Measurements from ENCODE around the gene CYP39A1. TPM values are rescaled to one million over a fixed set of nuclear protein-coding genes. Genes with fewer than 3 reads are reported as not detected.
A peak's percentile ranks its signal among the peaks of the same experiment; 100 is the strongest.

Gene CYP39A1
- total and polyA plus RNA-seq, 4 donors = 2.2 to 10.8 (median 5.5) TPM

GRCh38 chr6:46530896-46531295 lies 121.7 kb downstream of the CYP39A1 start:
- H3K27me3 ChIP-seq (ENCODE audit: control insufficient read depth, insufficient read depth, low read length) = no peaks in the 10 kb centered on the region
- H3K4me3 ChIP-seq (ENCODE audit: low read depth, low read length) = no peak overlapping the region
- H3K36me3 ChIP-seq (ENCODE audit: control insufficient read depth, insufficient read depth, low read length) = no peaks in the 10 kb centered on the region
- no peak overlapping the region for H3K27ac ChIP-seq (ENCODE audit: low read depth, low read length)
- no peak for DNase-seq (ENCODE audit: low read depth in 4 of 6, low spot score in 6 of 6)
- no peaks in the 10 kb centered on the region for H3K9me3 ChIP-seq (ENCODE audit: control insufficient read depth, insufficient read depth, low read length)
- no CpG with 5 or more reads among the region's 3 CpGs for WGBS (ENCODE audit: insufficient coverage)
- no peaks in the 10 kb centered on the region for H3K4me1 ChIP-seq (ENCODE audit: control insufficient read depth, insufficient read depth, low read length)

- H3K27me3 ChIP-seq (ENCODE audit: control insufficient read depth, insufficient read depth, low read length) = no peaks in the 10 kb centered on the region
- no peak overlapping the region for H3K27ac ChIP-seq (ENCODE audit: low read depth, low read length)
- no peaks in the 10 kb centered on the region for H3K9me3 ChIP-seq (ENCODE audit: control insufficient read depth, insufficient read depth, low read length)
- no peaks in the 10 kb centered on the region for H3K4me1 ChIP-seq (ENCODE audit: control insufficient read depth, insufficient read depth, low read length)
- no peaks in the 10 kb centered on the region for H3K36me3 ChIP-seq (ENCODE audit: control insufficient read depth, insufficient read depth, low read length)
- H3K4me3 ChIP-seq (ENCODE audit: low read depth, low read length) = no peak overlapping the region
- no peak for DNase-seq (ENCODE audit: low read depth in 4 of 6, low spot score in 6 of 6)
- WGBS (ENCODE audit: insufficient coverage) = 83% methylated on average over 1 of the region's 3 CpGs
Observed at GRCh38 chr6:46528961-46529750, 123.5 kb downstream of the CYP39A1 start.

- H3K27ac ChIP-seq (ENCODE audit: low read depth, low read length) = no peak overlapping the region
- DNase-seq (ENCODE audit: low read depth in 4 of 6, low spot score in 6 of 6) = no peak
- WGBS (ENCODE audit: insufficient coverage) = no CpG with 5 or more reads among the region's 2 CpGs
Observed at GRCh38 chr6:46526607-46527006, 126.0 kb downstream of the CYP39A1 start.

GRCh38 chr6:46525583-46525982 lies 127.0 kb downstream of the CYP39A1 start:
- Histone ChIP-seq H3K27ac (ENCODE audit: low read depth, low read length) (no peak overlapping the region), H3K27me3 (ENCODE audit: control insufficient read depth, insufficient read depth, low read length) (no peaks in the 10 kb centered on the region), H3K9me3 (ENCODE audit: control insufficient read depth, insufficient read depth, low read length) (no peaks in the 10 kb centered on the region), H3K36me3 (ENCODE audit: control insufficient read depth, insufficient read depth, low read length) (no peaks in the 10 kb centered on the region), H3K4me3 (ENCODE audit: low read depth, low read length) (no peak overlapping the region), H3K4me1 (ENCODE audit: control insufficient read depth, insufficient read depth, low read length) (no peaks in the 10 kb centered on the region)
- DNase-seq (ENCODE audit: low read depth in 4 of 6, low spot score in 6 of 6) = no peak

More at GRCh38 chr6:46526607-46527006, 126.0 kb downstream of the CYP39A1 start:
- H3K9me3 ChIP-seq (ENCODE audit: control insufficient read depth, insufficient read depth, low read length) = no peaks in the 10 kb centered on the region
- no peaks in the 10 kb centered on the region for H3K36me3 ChIP-seq (ENCODE audit: control insufficient read depth, insufficient read depth, low read length)
- H3K4me1 ChIP-seq (ENCODE audit: control insufficient read depth, insufficient read depth, low read length) = no peaks in the 10 kb centered on the region
- no peak overlapping the region for H3K4me3 ChIP-seq (ENCODE audit: low read depth, low read length)
- no peaks in the 10 kb centered on the region for H3K27me3 ChIP-seq (ENCODE audit: control insufficient read depth, insufficient read depth, low read length)

DNA sequence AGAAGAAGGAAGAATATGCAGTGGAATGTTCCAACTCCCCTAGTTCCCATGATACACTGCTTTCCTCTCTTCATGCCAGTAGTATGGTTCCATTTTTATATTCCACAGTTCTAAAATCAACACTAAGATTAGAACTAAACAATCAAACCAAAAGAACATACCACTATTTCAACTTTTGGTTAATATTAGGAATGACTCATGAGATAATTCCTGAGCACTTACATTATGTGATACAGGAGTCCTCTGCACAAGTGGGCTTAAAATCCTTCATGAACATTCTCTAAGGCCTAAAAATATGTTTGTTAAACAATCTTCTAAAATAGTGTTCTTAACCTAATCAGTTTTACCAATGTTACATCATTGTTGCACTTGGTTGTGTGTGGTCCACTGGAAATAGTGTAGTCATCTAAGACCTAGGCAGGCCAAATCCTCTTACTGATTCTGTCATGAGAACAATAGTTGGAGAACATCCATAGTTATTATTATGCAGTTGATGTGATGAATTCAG lies 131.1 kb downstream of the CYP39A1 start:
- DNase-seq (ENCODE audit: low read depth in 4 of 6, low spot score in 6 of 6) = no peak
- no peaks in the 10 kb centered on the region for H3K4me1 ChIP-seq (ENCODE audit: control insufficient read depth, insufficient read depth, low read length)
- no peak overlapping the region for H3K4me3 ChIP-seq (ENCODE audit: low read depth, low read length)
- H3K27ac ChIP-seq (ENCODE audit: low read depth, low read length) = no peak overlapping the region
- H3K27me3 ChIP-seq (ENCODE audit: control insufficient read depth, insufficient read depth, low read length) = no peaks in the 10 kb centered on the region
- H3K36me3 ChIP-seq (ENCODE audit: control insufficient read depth, insufficient read depth, low read length) = no peaks in the 10 kb centered on the region
- H3K9me3 ChIP-seq (ENCODE audit: control insufficient read depth, insufficient read depth, low read length) = no peaks in the 10 kb centered on the region

DNA sequence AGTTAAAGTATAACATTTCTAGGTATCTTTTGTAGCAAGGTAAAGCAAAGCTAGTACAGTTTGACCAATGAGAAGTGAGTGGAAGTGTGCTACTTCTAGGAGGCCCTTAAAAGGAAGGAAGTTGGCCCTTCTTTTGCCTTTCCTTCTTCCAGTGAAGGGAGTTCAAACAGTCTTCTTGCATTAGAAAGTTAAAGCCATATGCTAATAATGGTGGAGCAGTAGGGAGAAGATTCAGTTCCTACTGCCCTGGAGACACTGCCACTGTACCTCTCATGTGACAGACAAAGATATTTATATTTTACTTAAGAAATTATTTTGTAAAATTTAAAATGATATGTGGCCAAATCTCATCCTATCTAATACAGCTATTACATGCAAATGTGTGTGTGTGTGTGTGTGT lies 135.4 kb downstream of the CYP39A1 start:
- no peaks in the 10 kb centered on the region for H3K9me3 ChIP-seq (ENCODE audit: control insufficient read depth, insufficient read depth, low read length)
- no peaks in the 10 kb centered on the region for H3K36me3 ChIP-seq (ENCODE audit: control insufficient read depth, insufficient read depth, low read length)
- no peaks in the 10 kb centered on the region for H3K27me3 ChIP-seq (ENCODE audit: control insufficient read depth, insufficient read depth, low read length)
- DNase-seq (ENCODE audit: low read depth in 4 of 6, low spot score in 6 of 6) = no peak
- no peak overlapping the region for H3K27ac ChIP-seq (ENCODE audit: low read depth, low read length)
- no peaks in the 10 kb centered on the region for H3K4me1 ChIP-seq (ENCODE audit: control insufficient read depth, insufficient read depth, low read length)
- H3K4me3 ChIP-seq (ENCODE audit: low read depth, low read length) = no peak overlapping the region

GRCh38 chr6:46513533-46513932 lies 139.1 kb downstream of the CYP39A1 start:
- 72% methylated on average over 2 of the region's 2 CpGs for WGBS (ENCODE audit: insufficient coverage)
- Histone ChIP-seq H3K4me1 (ENCODE audit: control insufficient read depth, insufficient read depth, low read length) (no peaks in the 10 kb centered on the region), H3K36me3 (ENCODE audit: control insufficient read depth, insufficient read depth, low read length) (no peaks in the 10 kb centered on the region), H3K27me3 (ENCODE audit: control insufficient read depth, insufficient read depth, low read length) (no peaks in the 10 kb centered on the region), H3K9me3 (ENCODE audit: control insufficient read depth, insufficient read depth, low read length) (no peaks in the 10 kb centered on the region), H3K27ac (ENCODE audit: low read depth, low read length) (no peak overlapping the region), H3K4me3 (ENCODE audit: low read depth, low read length) (no peak overlapping the region)
- no peak for DNase-seq (ENCODE audit: low read depth in 4 of 6, low spot score in 6 of 6)

DNA sequence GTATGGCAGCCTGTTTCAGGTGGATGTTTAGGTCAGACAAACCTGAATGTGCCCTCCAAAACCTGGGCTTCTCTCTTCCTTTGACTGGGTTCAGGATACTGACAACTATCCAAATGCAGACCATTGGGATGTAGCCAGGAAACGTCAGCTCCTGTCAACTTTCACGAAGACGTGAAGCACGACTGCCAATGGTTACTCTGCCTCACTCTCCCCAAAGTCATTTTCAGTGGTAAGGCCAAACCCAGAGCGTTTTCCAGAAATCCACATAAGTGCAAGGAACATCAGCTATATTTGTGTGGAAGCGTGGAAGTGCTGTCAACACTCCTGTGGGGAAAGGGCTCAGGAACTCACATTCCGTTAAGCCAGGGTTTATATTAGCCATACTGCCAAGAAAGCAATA lies 141.3 kb downstream of the CYP39A1 start:
- WGBS (ENCODE audit: insufficient coverage) = 92% methylated on average over 6 of the region's 7 CpGs
- H3K27ac ChIP-seq (ENCODE audit: low read depth, low read length) = no peak overlapping the region
- H3K4me3 ChIP-seq (ENCODE audit: low read depth, low read length) = no peak overlapping the region
- H3K9me3 ChIP-seq (ENCODE audit: control insufficient read depth, insufficient read depth, low read length) = no peaks in the 10 kb centered on the region
- no peaks in the 10 kb centered on the region for H3K36me3 ChIP-seq (ENCODE audit: control insufficient read depth, insufficient read depth, low read length)
- DNase-seq (ENCODE audit: low read depth in 4 of 6, low spot score in 6 of 6) = no peak
- no peaks in the 10 kb centered on the region for H3K27me3 ChIP-seq (ENCODE audit: control insufficient read depth, insufficient read depth, low read length)
- H3K4me1 ChIP-seq (ENCODE audit: control insufficient read depth, insufficient read depth, low read length) = no peaks in the 10 kb centered on the region

GRCh38 chr6:46510651-46511050 lies 142.0 kb downstream of the CYP39A1 start:
- no peak overlapping the region for H3K27ac ChIP-seq (ENCODE audit: low read depth, low read length)
- no peaks in the 10 kb centered on the region for H3K9me3 ChIP-seq (ENCODE audit: control insufficient read depth, insufficient read depth, low read length)
- H3K4me3 ChIP-seq (ENCODE audit: low read depth, low read length) = no peak overlapping the region
- no peaks in the 10 kb centered on the region for H3K36me3 ChIP-seq (ENCODE audit: control insufficient read depth, insufficient read depth, low read length)
- H3K27me3 ChIP-seq (ENCODE audit: control insufficient read depth, insufficient read depth, low read length) = no peaks in the 10 kb centered on the region
- peak in 1 of 6 donors; percentile 48 for DNase-seq (ENCODE audit: low read depth in 4 of 6, low spot score in 6 of 6)
- H3K4me1 ChIP-seq (ENCODE audit: control insufficient read depth, insufficient read depth, low read length) = no peaks in the 10 kb centered on the region

- Histone ChIP-seq H3K9me3 (ENCODE audit: control insufficient read depth, insufficient read depth, low read length) (no peaks in the 10 kb centered on the region), H3K36me3 (ENCODE audit: control insufficient read depth, insufficient read depth, low read length) (no peaks in the 10 kb centered on the region), H3K27me3 (ENCODE audit: control insufficient read depth, insufficient read depth, low read length) (no peaks in the 10 kb centered on the region), H3K4me1 (ENCODE audit: control insufficient read depth, insufficient read depth, low read length) (no peaks in the 10 kb centered on the region), H3K4me3 (ENCODE audit: low read depth, low read length) (no peak overlapping the region), H3K27ac (ENCODE audit: low read depth, low read length) (no peak overlapping the region)
- no peak for DNase-seq (ENCODE audit: low read depth in 4 of 6, low spot score in 6 of 6)
- WGBS (ENCODE audit: insufficient coverage) = no CpG with 5 or more reads among the region's 4 CpGs
Observed at GRCh38 chr6:46509981-46510510, 142.6 kb downstream of the CYP39A1 start.

Data from spinal cord (tissue), 10 donors.